Fibroblast of peridontal ligament (primary cell): ENCODE data around the gene ZNF341.

ENCODE experiments used
- DNase-seq: peaks from one replicate; pipeline ENCODE4 v3.0.0-alpha.2; 2010; ENCODE audit errors: extremely low read depth

The ZNF341 gene

DNA sequence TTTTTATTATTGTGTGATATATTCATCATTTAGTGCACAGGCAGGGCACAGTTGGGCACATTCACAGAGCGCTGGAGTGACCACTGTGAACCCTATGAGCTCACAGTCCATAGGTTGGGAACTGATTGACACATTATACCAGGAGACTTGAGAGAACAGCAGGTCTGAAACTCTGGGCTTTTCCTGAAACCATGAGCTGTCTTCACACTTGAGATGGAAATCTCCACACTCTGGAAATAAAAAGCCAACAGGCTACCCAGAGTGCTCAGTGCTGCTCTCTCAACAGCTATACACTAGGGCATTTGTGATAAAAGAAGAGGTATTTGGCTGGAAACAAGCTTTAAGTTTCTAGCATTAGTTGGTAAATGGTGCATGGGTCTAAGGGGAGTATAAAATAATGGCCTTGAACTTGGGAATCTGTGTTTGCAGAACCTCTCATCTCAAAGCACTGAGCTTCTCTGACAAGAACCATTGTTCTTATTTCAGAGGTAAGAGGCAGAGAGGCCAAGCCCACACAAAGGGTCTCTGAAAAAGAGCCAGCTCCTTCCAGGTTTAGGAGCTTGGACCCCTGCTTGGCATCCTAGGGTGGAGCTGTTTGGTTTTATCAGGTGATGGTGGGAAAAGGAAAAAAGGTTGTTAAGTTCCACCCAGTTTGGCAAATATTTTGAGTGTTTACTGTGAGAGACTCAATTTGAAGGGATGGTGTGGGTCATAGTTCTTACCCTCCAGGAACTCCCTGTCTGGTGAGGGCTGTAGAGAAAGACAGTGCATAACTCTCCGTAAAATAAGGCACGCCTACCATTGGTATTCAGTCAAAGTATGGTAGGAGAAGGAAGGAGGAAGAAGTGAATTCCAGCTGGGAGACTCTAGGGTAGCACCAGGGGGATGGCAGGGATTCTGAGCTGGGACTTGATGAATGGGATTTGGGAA lies 93.8 kb downstream of the ZNF341 start:
- DNase-seq, result no peak

DNA sequence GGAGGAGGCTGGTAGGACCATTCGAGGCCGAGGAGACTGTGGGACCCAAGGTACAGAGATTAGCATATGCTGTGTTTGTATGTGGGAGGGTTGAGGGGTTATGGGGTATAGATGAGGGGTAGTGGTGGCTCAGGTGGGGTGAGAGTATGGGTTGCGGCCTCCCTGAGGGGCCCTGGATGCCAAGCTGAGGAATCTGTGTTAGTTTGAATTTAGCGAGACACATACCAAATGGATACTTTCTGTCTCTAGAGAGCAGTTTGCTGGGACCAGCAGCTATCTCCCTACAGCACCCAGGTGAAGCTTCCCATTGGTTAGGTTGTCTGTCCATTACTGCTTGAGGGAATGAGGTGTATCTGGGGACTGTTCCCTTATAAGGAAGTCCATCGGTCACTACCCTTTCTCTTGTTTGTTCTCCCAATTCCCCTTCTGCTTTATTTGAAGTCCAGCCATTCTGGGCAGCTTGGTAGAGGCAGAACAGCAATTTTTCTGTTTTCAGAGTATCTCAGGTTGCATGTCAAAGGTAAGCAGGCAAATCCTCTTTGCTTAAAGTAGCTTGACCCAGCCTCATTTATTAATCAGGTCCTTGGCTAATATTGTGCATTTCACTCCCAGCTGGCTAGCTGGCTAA lies 94.6 kb downstream of the ZNF341 start:
- no peak for DNase-seq

DNA sequence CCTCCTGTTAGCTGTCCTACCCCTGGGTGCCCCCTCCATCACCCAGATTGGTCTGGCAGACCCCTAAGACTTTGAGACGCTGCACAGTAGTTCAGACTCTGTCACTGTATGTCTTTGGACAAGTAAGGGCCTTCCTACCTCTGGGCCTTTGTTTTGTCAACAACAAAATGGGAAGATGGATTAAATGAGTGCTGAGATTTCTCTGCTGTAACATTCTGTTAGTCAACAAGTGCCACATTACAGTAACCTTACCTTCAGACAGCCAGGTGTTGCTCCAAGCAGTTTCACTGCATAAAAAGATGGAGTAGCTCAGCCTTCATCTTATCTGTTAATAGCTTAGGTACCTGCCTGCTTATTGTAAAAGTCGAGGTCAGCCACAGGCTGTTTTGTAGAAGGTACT lies 95.3 kb downstream of the ZNF341 start:
- DNase-seq, result no peak

DNA sequence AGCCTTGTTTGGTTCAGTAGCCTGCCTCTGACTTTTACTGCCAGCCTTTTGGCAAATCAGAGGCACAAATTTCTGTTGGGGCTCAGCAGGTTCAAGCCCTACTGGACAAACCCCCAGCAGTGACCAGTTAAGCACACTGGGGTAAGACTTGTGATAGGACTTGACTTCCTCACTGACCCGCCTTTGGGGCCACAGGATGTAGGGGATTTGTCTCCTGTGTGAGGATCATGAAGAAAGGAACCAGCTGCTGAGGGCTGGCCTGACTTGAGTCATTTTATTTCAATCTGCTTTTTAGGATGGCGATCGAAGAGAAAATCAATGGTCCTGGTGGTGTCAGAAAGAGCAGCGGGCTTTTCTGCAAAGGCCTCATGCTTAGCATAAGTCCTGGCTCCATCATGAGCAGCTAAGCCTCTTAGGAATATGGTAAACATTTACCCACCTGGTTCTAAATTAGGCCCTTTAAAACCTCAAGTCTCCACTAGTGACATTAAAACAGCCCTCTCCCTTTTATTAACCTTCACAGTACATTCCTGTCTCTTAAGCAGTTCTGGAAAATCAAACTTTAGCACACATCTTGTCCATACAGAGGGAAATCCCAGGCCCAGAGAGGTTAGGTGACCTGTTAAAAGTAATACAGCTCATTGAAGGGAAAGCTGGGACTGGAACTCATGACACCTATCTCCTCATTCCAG lies 96.0 kb downstream of the ZNF341 start:
- no peak for DNase-seq

DNA sequence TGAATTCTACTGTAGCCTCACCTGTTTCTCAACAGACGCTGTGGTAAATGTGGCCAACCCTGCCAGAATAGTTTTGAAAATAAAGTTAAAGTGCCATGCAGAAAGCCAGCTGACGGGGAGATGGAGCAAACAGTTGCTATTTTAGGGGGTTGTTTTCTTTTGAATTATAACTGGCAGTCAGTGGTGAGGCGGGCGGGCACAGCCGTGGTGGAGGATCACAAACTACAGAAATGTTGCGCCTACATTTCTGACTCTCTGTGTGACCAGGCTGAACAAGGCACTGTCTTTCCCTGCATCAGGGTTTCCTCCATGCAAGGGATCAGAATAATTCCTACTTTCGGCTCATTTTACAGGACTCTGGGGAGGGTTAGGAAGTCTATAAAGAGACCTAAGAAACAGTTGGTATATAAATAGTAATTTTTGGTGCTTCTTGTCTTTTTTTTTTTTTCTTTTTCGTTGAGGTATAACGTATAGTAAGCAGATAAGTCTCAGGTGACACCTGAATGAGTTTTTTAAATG lies 96.6 kb downstream of the ZNF341 start:
- DNase-seq, result no peak

DNA sequence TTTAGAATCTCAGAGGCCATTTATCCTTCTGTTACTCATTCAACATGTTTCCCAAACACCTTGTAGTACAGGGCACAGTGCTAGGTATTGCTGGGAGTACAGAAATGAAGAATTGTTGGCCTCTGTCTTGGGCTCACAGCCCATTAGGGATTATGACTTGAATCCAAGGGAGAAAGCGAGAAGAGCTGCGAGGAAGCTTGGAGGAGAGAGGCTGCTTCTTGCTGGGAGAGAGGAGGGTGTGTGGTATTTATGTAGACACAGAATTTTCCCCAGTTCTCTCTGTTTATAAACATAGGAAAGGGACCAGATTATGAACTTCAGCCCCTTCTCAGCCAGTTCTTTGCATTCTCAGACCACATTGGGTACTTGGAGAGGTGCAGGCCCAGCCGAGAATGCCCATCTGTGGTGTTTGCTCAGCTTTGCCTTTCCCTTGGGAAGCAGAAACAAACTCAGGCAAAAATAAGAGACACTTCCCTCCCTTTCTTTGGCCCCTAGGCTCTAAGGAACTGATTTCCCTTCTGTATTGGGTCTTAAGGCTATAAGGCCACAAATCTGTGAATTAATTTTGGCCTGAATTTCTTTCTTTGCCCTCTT lies 97.3 kb downstream of the ZNF341 start:
- DNase-seq, result no peak

DNA sequence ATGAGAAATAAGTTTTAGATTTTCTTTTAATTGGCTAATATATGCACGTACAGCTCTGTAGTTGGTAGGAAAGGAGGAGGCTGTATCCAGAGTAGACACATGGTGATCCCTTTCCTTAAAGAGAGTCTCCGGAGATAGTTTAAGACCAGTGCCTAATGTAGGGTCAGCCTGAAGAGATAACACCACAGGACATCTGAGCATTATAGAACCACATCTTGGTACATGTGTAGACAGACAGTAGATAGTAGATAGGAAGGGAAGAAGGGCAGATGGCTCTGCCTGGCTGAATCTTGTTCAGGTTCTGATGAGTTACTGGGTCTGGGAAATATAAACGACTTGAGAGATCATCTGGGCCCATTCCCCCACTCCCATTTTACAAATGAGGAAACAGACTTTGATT lies 97.8 kb downstream of the ZNF341 start:
- no peak for DNase-seq

DNA sequence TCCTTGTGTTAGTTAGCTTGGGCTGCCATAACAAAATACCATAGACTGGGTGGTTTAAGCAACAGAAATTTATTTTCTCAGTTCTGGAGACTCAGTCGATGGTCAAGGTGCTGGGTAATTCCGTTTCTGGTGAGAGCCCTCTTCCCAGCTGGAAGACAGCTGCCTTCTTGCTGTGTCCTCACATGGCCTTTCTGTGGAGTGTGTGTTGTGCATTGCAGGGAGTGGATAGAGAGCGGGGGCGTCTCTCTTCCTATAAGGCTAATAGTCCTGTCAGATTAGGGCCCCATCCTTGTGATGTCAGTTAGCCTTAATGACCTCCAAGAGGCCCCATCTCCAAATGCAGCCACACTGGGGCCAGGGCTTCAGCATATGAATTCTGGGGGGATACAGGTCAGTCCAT lies 98.6 kb downstream of the ZNF341 start:
- DNase-seq, result no peak

DNA sequence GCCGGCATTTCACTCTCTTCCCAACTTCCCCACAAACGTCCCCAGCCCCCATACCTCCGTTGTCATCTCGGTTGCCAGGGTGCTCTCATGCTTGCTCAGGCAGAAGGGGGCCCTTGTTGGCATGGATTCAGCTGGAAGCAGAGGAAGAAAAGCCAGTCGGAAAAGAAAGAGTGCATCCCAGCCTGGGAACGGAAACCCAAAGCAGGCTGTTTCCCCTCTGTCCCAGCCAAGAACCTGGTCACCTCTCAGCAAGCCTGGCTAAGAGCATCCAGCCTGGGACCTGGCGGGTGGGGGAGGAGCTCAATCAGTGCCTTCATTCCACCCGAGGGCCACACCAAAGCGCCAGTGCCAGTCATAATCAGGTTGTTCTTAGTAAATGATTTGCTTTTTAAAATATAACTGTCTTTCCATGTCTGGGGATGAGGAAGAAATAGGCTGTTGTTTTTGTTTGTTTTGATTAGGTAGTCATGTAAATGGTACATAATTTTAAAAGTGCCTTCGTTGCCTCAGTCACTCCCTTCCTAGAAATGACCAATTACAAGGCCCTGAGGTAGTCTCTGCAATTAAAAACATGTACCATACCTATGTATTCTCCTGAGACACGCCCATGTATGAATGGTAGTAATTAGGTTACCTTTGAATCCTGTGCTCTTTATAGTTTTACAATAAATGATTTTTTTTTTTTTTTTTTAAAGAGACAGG lies 100.5 kb downstream of the ZNF341 start:
- peak; percentile 23 for DNase-seq

DNA sequence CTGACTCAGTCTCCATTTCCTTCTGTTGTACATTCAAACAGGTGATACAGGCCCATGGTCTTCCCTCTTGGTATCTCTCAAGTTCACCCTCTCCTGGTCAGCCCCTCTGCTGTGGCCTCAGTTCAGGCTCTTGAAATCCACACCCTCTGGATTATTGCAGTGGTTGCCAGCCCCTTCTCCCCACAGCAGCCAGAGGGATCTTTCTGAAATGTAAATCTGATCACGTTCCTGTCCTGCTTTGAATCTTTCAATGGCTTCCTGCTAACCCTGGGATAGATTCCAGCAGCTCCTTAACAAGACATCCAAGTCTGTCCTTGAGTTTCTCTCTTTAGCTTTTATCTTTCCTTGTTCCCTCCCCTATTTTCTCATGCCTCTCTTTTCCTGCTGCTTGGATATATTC lies 101.5 kb downstream of the ZNF341 start:
- no peak for DNase-seq

DNA sequence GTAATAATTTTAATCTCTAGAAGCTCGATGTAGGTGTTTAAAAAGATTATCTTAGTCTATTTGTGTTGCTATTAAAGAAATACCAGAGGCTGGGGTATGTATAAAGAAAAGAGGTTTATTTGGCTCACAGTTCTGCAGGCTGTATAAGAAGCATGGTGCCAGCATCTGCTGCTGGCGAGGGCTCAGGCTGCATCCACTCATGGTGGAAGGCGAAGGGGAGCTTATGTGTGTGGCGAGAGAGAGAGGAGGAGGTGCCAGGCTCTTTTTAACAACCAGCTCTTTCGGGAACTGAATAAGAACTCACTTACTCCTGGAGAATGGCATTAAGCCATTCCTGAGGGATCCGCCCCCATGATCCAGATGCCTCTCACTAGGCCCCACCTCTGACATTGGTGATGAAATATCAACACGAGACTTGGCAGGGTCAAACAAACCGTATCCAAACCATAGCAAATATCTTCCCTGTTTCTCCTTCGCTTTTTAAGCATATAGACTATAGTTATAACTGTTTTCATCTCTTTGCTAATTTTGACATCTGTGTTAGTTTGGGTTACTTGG lies 103.9 kb downstream of the ZNF341 start:
- no peak for DNase-seq

DNA sequence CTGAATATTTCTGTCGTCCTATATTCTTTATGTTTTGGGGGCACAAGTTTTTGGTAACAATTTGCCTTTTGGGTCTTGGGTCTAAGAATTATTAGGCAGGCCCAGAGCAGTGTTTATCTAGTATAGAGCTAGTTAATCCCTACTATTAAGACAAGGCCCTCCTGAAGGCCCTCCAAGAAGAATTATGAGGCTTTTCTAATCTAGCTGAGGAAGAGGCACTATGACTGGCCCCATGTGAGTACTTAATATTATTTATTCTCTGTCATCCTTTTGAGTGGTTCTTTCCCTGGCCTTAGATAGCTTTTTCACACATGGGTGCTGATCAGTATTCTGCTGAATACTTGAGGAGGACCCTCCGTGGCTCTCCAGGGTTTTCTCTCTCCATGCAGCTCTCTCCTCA lies 104.5 kb downstream of the ZNF341 start:
- DNase-seq, result no peak

DNA sequence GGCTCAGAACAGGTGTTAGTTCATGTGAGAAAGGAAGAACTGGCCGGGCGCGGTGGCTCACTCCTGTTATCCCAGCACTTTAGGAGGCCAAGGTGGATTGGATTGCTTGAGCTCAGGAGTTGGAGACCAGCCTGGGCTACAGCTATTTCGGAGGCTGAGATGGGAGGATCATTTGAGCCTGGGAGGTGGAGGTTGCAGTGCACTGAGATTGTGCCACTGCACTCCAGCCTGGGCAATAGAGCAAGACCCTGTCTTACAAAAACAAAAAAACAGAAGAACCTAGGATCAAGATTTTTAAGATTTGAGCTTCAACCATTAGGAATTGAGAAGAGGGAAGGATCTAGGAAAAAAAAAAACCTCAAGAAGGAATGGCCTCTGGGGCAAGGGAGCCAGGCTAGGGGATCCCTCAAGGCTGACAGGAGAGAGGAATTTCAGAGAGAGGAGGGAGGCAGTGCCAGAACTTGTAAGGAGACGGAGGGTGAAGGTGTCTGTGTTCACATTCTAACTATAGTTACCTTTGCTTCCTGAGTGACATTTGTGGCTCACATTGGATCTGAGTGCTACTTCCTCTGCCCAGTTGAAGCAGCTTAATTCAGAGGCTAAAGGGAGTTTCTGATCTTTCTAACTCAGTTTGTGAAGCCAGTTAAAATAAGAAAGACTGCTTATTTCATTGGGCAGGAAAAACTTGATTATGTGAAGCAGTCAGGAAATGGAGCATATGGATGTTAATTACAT lies 105.5 kb downstream of the ZNF341 start:
- no peak for DNase-seq

DNA sequence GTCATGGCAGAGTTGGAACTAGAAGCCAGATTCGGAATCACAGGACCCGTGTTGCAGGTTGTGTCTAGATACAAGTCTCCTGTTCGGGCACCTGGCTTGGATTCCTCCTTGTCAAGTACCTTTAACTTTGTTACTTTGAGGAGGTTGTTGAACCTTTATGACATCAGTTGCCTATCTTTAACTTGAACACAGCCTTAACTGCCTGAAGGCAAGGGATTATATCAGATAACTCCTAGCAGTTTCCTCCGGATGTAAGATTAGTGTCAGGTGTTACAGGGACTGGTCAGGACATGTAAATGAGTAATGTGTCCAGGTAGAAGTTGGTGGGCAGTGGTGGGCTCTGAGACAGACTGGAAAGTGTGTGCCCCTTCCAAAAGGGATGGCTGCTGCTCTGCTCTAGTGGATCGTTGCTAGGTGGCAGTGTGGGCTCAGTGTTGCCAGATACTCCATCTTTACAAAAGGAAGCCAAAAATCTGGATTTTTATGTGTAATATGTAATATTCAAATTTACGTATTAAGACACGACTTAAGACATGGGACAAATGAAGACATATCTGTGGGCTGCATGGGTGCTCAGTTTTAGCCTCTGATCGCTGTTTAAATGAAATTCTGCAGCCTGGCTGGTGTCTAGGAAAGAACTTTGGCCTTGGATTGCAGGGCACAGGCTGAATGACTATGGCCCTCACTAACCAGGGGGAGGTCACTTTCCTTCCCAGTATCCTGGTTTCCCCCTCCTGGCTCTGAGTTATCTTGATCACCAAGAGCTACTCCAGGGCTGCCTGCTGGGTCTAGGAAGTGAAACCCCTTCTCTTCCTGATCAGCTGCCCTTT lies 106.5 kb downstream of the ZNF341 start:
- DNase-seq, result no peak

DNA sequence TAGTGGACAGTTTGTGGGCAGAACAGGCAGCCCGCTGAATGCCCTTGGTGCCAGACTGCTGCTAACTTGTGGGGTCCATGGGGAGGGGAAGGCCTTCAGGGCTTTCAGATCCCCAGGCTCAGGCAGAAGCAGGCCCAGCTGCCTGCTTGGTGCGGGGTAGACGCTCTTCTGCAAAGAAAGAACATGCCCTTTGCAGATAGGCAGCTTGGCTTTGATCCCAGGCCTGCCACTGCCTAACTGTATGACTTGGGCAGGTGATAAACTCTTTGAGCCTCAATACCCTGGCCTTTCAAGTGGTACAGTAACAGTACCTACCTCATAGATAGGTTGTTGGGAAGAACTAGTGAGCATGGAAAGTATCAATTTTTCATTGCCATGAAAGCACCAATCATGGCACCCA lies 107.8 kb downstream of the ZNF341 start:
- DNase-seq, result no peak

DNA sequence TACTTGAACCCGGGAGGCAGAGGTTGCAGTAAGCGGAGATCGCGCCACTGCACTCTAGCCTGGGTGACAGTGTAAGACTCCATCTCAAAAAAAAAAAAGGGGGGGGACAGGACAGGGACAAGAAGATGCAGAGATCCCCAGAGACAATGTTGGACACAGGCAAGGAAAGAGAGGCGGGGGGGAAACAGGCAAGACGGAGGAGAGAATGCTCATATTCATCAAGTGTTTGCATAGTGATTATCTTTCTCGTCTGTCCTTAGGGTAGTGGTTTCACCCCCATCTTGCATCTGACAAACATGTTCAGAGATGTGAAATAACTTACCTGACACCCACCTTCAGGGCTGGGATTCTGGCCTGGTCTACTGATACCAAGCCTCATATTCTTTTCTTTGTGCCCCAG lies 108.4 kb downstream of the ZNF341 start:
- no peak for DNase-seq

DNA sequence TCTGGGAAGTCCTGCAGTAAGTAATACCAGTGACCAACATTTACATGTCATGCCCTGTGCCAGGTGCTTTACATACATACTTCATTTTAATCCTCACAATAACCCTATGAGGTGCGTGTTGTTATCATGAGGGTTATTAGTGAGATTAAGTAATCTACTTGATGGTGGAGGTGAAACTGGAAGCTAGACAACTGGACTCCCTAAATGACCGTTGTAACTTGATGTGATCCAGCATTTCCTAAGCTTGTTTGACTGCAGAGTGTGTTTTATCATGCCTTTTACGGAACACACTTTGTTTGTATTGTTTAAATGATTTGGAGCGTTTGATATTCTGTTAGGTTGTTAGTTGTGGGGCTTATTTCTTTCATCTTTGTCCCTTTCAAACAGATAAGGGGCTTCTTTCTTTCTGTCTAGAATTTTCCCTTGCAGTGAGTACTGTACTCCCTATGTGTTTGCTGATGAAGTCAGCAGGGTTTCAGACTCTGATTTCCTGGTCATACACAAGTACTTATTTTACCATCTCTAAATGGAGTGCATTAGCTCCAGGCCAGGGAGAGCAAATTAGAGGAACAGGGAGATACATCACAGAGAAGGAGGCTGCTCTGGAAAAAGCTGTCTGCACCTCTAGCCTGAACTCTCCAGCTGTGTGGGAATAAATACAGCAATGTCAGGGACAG lies 109.1 kb downstream of the ZNF341 start:
- DNase-seq, result no peak

DNA sequence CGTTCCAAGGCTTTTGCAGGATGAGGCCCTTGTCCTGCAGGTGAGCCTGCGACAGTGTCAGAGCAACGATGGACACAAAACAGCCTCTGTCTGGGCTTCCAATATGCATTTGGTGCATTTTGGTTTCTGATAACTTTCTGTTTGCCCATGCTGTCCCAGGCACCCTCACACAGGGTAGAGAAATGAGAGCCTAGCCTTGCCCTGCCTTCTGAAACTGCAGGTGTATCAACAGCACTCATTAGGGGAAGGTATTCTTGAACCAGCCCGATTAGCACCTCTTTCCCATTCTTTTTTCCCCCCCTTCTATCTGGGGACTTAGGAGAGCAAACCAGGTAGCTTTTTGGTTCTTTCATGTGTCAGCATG lies 109.6 kb downstream of the ZNF341 start:
- DNase-seq, result no peak
